Activated CD8-positive, alpha-beta memory T cell treated with anti-CD3 and anti-CD28 coated beads for 36 hours (primary cell): ENCODE data around the gene PTH2. TPM values are rescaled to one million over a fixed set of nuclear protein-coding genes. Genes with fewer than 3 reads are reported as not detected.

Experiments used
- CTCF ChIA-PET: fragments of 350-600 bp; sonication (Branson Sonifier 250); formaldehyde crosslinking; loops from one replicate; lab custom pipeline; 2021; ENCODE audit warnings: antibody characterized with exemption; lab: Charles Lee
- POLR2A ChIA-PET: fragments of 350-600 bp; sonication (Branson Sonifier 250); formaldehyde crosslinking; loops from one replicate; lab custom pipeline; 2021; ENCODE audit warnings: antibody characterized with exemption; lab: Charles Lee
- total RNA-seq, 2 experiments: library from RNA; stranded (reverse); gene quantifications; one replicate each; pipeline ENCODE4 v1.2.3, GENCODE V29; 2021

Gene PTH2
- total RNA-seq, 2 experiments from 2014 or later, result not detected

DNA sequence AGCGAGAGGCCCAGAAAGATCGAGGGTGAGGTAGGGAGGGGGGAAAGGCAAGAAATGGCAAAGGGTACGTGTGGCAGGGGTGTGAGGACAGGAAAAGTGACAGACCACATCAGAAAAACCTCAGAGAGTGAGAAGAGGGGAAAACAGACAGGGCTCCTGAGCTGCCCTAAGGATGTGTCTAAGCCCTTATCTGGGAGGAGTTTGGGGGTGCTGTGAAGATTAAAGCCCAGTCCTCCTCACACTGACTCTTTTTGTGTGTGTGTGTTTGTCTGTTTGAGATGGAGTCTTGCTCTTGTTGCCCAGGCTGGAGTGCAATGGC is 703 bp upstream of the PTH2 start:
- ChIA-PET CTCF (interaction anchor here (0.7 to 1.0 kb wide), 2 partner anchors 93 to 154 kb away, joined by 4 read pairs; no protein-coding TSS in a partner anchor), POLR2A (interaction anchor here (0.9 kb wide), 1 partner anchor 28 kb away, joined by 3 read pairs; the partner anchor contains the start of gene PIH1D1)

DNA sequence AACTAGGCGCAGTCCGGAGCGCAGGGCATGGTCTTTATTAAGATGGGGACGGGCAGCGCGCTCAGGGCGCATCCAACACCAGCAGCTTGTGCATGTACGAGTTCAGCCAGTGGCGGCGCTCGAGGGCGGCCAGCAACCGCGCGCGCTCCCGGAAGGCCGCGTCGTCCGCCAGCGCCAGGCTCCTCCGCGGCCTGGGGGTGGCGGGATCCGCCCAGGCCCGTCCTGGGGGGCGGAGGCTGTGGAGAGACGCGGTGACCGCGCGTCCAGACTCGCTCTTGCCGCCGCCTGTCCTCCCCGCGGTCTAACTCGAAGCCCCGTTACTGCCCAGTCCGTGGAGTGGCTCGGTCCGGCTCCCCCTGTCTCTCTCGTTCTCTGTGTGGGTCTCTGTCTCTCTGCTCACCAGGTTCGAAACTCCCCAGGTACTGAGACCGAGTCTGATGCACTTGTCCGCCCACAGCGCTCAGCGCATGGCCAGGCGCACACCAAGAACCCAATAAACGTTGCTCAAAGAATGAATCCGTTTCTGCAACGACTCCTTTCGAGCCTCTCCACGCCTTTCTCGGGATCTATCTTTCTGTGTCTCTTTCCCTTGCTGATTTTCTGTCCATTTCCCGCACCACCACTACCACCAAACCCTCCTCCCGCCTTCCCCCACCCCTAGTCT is 702 bp downstream of the PTH2 start:
- POLR2A ChIA-PET, result no interaction called here
- CTCF ChIA-PET, result no interaction called here

DNA sequence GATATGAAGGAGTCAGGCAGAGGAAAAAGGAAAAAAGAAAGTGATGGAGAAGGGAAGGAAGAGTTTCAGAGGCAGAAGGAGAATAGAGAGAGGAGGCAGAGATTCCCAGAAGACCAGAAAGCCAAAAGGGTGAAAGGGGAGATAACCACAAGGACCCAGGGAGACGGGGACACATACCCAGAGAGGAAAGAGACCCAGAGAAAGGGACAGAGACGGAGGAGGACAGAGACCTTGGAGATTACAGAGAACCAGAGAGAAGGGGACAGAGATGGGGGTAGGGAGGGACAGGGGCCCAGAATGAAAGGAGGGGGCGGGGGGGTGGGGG is 1.4 kb downstream of the PTH2 start:
- ChIA-PET CTCF (no interaction called here), POLR2A (no interaction called here)

DNA sequence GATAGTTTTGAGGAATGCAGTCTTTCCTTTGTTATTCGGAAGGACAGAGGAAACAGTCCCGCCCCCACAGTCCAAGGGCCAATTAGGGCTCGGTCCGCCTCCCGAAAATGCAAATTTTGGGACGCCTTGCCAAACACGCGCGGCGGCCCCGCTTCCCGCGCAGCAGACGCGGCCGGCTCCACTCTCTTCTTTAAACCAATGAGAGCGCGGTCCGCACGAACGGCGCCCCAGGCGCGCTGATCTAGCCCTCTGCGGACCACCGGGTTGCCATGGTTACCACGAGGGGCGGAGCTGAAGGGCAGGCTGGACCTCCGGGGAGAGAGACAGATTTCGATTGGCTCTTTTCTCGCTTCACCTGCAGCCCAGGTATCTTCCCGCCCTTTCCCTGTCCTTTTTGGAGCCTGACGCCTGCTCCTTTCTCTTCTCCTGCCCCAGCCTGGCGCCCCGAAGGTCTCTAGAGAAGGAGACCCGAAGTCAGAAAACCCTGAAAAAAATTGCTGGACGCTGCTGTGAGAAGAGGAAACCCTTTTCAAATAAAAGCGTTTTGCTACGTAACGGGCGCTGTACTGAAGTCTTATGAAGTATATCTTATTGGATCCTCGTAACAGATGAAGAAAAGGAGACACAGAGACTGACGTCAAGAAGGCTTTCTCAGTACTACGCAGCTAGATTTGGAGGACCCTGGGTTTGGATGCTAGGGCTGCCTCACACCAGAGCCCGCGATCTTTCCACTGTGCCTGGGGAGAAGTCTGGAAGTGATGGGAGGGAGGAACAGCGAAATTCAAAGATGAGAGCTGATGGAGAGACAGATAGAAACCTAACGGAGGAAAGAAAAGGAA is 2.0 kb downstream of the PTH2 start:
- ChIA-PET POLR2A (no interaction called here), CTCF (no interaction called here)

DNA sequence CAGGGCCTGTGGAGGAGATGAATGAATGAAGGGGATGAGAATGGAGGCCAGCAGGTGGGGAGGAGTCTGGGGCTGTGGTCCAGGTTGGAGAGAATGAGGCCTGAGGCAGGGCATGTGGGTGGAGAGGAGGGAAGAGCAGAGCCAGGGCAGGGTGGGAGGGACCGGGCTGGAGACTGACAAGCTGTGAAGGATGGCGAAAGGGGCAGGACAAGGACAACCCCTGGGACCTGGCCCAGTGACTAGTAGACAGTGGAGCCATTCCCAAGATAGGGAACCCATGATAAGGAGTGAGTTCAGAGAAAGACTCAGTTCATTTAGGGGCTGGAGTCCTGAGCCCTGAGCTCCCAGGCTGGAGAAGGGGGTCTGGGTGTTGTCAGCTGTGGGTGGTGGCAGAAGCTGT is 3.0 kb downstream of the PTH2 start:
- ChIA-PET CTCF (interaction anchor here (0.5 to 0.6 kb wide), 2 partner anchors 332 to 351 kb away, joined by 3 read pairs; no protein-coding TSS in a partner anchor), POLR2A (no interaction called here)

DNA sequence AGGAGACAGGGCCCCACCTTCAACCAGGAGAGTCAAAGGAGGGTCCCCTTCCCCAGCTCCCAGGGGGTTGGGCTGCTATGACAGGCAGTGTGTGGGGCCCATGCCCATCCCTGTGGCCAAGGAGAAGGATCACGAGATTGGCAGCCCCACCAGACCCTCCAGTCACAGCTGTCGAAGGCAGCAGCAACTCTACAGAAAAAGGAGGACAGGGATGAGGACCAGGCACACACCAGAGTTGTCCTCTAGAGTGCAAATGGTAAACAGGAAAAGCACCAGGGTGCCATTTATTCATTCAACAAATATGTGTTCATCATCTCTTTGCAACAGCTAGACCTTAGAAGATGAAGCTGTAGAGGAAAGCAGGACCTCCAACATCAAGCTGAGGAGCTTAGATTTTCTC is 4.1 kb downstream of the PTH2 start:
- POLR2A ChIA-PET, result no interaction called here

DNA sequence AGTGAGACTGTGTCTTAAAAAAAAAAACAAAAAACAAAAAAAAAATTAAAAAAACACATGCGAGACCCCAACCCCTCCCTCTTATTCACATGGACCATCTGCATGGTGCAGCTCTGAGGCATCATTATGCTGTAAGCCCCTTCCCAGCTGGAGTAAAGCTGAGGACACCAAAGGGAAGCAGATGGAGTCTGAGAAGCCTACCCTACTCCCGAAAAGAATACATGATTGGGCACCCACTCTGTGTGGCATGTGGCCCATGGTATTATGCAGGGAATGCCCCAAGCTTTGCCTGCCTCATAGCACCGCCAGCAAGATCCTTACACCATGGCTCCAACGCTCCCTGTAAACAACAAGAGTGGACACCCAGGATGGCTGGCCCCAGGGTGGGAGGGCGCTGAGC is 4.7 kb downstream of the PTH2 start:
- CTCF ChIA-PET, result interaction anchor here (0.8 to 1.5 kb wide), 3 partner anchors 13 to 27 kb away, joined by 3 to 4 read pairs (median 3); no protein-coding TSS in a partner anchor
- POLR2A ChIA-PET, result no interaction called here

More for the DNA sequence above, 4.1 kb downstream of the PTH2 start:
- CTCF ChIA-PET, result interaction anchor here (0.8 to 1.5 kb wide), 3 partner anchors 14 to 27 kb away, joined by 3 to 4 read pairs (median 3); no protein-coding TSS in a partner anchor

DNA sequence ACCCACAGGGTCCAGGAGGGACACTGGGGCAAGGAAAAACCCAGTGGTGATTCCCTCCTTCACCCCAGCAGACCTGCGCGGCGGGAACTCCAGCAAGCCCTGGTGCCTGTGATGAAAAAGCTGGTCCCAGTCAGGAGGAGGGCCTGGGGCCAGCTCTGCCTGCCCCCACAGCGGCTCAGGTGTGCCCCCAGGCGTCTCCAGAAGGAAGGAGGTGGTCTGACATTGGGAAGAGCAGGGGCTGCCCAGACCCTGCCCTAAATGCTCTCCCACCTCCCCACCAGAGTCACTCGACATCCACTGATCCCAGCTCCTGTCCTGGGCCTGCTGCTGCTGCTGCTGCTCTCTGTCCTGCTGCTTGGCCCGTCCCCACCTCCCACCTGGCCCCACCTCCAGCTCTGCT is 6.2 kb downstream of the PTH2 start:
- POLR2A ChIA-PET, result no interaction called here

DNA sequence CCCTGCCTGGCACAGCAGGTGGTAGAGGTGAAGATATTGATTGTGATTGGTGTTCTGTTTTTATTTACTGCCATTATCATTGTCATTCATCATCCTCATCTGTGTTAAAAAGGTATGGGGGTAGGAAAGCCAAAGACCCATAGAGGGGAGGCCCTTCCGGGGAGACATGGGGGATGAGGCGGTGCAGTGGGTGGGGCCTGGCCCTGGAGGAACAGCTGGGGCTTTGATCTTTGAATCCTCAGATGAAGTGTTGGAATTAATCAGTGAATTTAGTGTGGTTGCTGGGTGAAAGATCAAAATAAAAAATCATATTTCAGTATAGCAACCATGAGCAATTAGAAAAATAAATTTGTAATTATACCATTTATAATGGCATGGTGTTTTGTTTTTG is 7.4 kb downstream of the PTH2 start:
- ChIA-PET POLR2A (no interaction called here), CTCF (interaction anchor here (1.3 kb wide), 1 partner anchor 58 kb away, joined by 3 read pairs; no protein-coding TSS in a partner anchor)

More for the DNA sequence above, 6.2 kb downstream of the PTH2 start:
- CTCF ChIA-PET, result interaction anchor here (0.8 to 1.3 kb wide), 2 partner anchors 12 to 56 kb away, joined by 3 read pairs; no protein-coding TSS in a partner anchor

DNA sequence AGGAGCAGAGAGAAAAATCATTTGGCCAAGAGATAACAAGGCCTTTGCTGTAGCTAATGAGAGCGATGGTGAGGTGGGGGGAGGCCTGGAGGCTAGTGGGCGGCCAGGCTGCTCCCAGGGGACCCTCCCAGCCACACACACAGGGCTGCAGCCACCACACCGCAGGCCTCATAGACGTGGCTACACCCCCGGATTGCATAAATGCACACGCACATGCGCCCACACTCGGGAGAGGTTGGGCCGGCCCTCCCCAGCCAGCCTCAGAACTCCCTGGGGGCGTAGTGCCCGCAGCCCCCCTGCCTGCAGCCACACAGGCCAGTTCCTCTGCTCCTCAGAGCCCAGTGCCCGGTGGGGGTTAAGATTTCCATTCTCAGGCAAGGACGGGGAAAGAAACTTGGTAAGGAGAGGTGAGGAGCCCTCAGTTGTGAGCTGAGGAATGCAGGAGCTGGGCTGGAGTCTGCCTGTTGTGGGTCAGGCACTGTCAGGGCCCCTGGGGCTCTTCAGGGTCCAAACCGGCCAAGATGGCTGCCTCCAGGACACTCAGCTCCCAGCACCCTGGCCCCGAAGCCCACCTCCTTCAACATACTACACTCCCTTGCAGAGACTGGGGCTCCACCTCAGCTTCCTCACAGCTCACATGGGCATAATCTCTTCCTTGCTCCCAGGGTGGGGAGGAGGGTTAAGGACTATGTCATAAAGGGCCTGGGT is 8.0 kb downstream of the PTH2 start:
- ChIA-PET POLR2A (no interaction called here), CTCF (interaction anchor here (0.6 to 1.3 kb wide), 2 partner anchors 47 to 58 kb away, joined by 3 read pairs; no protein-coding TSS in a partner anchor)

DNA sequence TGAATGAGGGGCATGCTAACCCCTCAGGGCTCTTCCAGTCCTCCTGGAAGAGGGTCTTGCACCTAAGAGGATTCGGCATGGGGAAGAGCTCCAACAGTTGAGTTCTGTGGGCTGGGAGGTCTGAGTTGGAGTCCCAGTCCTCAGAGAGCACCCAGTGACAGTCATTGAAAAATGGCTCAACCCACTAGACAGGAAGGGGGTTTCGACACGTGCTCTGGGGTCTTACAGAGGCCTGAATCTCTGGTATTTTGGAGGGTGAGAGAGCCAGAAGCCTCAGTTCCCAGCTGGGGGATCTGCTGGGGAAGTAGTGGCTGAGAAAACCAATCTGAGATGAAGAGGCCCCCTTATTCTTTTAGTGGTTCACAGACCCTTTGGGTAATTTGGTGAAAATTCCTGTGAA is 9.0 kb downstream of the PTH2 start:
- CTCF ChIA-PET, result no interaction called here
- POLR2A ChIA-PET, result no interaction called here

DNA sequence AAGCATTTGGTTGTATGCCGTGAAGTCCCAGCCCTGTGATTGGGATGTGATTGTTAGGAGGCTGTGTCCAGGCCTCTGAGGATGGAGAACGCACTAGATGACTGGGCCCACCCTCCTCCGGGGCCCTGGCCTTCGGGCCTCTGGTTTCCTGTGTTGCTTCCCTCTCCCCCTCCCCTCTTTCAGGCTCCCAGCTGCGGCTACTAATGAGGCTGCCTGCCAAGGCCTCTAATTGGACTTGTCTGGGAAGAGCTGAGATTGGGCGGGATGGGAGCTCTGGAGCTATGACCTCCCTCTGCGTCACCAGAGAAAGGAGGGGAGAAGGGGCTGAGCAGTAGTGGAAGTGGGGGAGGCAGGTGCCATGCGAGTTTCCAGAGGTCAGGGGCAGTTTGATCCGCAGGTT is 9.9 kb downstream of the PTH2 start:
- CTCF ChIA-PET, result no interaction called here
- POLR2A ChIA-PET, result no interaction called here

DNA sequence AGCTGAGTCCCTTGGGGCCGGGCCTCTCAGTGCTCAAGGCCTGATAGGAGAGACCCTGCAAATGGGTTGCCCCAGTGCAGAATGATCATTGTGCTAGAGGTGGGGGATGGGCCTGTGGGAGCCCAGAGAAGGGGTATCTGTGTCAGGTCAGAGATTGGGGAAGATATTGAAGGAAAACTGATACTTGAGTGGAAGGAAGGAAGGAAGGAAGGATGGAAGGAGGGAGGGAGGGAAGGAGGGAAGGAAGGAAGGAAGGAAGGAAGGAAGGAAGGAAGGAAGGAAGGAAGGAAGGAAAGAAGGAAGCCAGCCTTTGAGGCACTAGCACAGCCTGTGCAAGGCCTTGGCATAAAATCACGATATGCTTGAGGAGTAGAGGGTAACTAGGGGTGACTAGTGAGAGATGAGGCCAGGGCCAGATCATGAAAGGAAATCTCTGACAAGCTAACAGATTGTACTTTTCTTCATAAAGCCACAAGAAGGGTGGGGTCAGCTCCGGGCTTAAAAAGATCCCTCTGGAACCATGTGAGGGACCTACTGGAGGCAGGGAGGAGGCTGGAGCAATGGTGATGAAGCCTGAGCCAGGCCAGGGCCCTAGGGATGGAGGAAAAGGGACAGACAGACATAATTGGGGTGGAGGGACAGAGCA is 11.4 kb downstream of the PTH2 start:
- ChIA-PET POLR2A (no interaction called here), CTCF (interaction anchor here (0.7 to 2.5 kb wide), 3 partner anchors 27 to 525 kb away, joined by 3 to 5 read pairs (median 3); no protein-coding TSS in a partner anchor)

DNA sequence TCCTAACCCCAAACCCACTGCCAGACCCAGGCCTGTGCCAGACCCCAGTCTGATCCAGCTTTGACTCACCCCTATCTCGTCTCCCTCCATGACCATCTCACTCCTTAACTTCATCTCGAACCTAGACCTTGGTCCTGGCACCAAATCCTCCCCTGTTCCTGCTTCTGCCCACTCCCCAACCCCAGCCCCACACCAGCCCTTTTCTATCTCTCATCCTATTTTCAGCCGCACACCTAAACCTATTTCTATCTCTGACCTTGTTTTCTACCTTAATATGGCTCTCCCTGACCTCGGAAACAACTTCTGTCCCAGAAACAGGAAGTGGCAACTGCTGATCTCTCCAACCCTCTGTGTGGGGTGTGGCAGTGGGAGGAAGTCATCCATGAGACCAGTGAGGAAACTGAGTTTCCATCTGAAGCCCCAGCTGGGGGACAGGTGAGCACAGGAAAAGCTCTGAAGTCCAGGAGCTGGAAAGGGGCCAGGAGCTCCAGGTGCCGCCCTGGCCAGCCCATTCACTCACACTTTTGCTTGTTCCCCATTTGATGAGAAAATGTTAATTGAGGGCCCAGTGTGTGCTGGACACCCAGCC is 13.7 kb downstream of the PTH2 start:
- CTCF ChIA-PET, result interaction anchor here (1.4 to 2.5 kb wide), 2 partner anchors 18 to 81 kb away, joined by 4 to 5 read pairs; no protein-coding TSS in a partner anchor
- POLR2A ChIA-PET, result interaction anchor here (1.3 kb wide), 1 partner anchor 32 kb away, joined by 7 read pairs; the partner anchor contains the start of gene SLC17A7

DNA sequence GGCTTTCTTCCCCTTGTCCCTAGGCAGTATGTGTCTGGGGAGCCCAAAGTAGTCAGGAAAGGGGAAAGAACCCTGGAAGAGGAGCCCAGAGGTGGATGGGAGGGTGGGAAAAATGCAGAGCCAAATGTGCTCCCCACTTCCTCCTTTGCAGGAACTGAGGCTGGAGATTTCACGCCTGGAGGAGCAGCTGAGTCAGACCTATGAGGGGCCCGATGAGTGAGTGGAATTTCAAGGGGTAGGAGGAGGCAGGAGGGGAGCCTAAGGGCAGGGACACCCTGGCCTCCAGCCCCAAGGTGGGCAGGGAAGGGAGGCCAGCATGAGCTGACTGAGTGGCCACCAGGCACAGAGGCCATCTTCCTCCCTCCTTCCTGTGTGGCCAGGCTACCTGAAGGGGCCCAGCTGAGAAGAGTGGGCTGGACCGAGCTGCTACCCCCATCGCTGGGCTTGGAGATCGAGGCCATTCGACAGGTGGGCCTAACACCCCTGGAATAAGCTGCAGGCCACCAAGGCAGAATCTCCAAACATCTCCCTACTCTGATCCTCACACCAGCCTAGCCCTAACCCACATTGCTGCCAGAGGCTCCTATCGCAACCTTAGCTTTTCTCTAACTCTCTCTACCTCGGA is 14.3 kb downstream of the PTH2 start:
- ChIA-PET CTCF (interaction anchor here (0.9 to 2.5 kb wide), 3 partner anchors 17 to 81 kb away, joined by 4 to 6 read pairs (median 5); no protein-coding TSS in a partner anchor), POLR2A (interaction anchor here (0.7 kb wide), 1 partner anchor 210 kb away, joined by 3 read pairs; no protein-coding TSS in a partner anchor)

DNA sequence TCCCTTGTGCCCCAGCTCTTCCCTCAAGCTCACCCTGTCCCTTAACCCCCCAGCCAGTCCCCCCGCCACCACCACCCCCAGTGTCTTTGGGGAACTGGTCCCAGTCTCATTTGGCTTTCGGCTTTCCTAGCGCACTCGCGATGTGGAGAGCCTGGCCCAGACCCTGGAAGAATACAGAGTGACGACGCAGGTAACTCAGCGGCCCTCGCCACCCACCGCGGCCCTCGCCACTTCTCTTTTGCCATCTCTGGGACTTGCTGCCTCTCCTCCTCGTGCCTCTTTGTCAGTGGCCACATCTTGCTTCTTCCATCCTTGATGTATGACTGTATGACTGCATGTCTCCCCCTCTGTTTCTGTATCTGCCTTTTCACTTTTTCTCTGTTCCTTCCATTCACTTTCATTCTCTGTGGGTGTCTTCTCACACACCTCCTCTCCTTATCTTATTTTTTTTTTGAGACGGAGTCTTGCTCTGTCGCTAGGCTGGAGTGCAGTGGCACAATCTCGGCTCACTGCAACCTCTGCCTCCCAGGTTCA is 15.7 kb downstream of the PTH2 start:
- CTCF ChIA-PET, result interaction anchor here (0.9 kb wide), 1 partner anchor 23 kb away, joined by 4 read pairs; no protein-coding TSS in a partner anchor
- POLR2A ChIA-PET, result no interaction called here

DNA sequence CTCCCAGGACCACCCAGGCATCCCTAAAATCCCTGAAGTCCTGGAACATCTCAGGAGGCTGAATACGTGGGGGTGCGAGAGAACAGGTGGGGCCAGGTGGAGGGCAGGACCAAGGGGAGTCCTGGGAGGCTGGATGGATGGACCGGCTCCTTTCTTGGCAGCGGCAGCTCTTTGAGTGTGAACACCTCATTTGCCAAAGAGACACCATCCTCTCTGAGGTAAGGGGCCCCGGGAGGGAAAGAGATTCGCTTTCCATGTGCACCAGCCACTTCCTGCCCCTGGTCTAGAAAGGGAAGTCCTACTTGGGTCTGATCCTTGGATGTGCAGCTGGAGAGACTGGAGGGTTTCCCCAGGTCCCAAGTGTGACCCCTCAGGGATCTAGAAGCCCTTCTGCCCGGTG is 16.2 kb downstream of the PTH2 start:
- ChIA-PET CTCF (interaction anchor here (0.9 kb wide), 1 partner anchor 23 kb away, joined by 4 read pairs; no protein-coding TSS in a partner anchor), POLR2A (no interaction called here)
